HG02973 (cell line): Measurements from ENCODE around the gene PRSS57.
"Not testable (repeated sequence)": the region's sequence is repeated elsewhere in the genome, so short reads cannot be mapped to it uniquely, and the experiment has no call there.

ENCODE experiments used
- ATAC-seq: cut with Tn5 transposase; IDR thresholded peaks from one replicate; pipeline ENCODE4 v1.9.1; 2021; ENCODE audit warnings: moderate library complexity; ENCODE audit not compliant: unreplicated experiment

The PRSS57 gene

GRCh38 chr19:695352-695949, at the start of gene PRSS57:
Gene PRSS57, minus strand, starts transcription at chr19:695452. Its CDS starts 22 bp downstream, at chr19:695430.
- no peak for ATAC-seq

- ATAC-seq, result no peak
These were observed 48.0 kb upstream of the PRSS57 start for GRCh38 chr19:743168-743687.

- no peak for ATAC-seq
These were observed 47.4 kb upstream of the PRSS57 start for GRCh38 chr19:742540-743075.

GRCh38 chr19:741506-742131, 46.4 kb upstream of the PRSS57 start:
- ATAC-seq, result no peak

GRCh38 chr19:740816-741505, 45.7 kb upstream of the PRSS57 start:
- not testable (repeated sequence) for ATAC-seq

- no peak for ATAC-seq
These were observed 44.9 kb upstream of the PRSS57 start for GRCh38 chr19:739998-740715.

- no peak for ATAC-seq
These were observed 43.4 kb upstream of the PRSS57 start for GRCh38 chr19:738509-739128.

GRCh38 chr19:737591-738093, 42.4 kb upstream of the PRSS57 start:
- ATAC-seq, result no peak

GRCh38 chr19:736125-736524, 40.9 kb upstream of the PRSS57 start:
- no peak for ATAC-seq

- no peak for ATAC-seq
These were observed 39.5 kb upstream of the PRSS57 start for GRCh38 chr19:734716-735115.

GRCh38 chr19:732148-733069, 37.2 kb upstream of the PRSS57 start:
- ATAC-seq, result no peak

- no peak for ATAC-seq
These were observed 35.7 kb upstream of the PRSS57 start for GRCh38 chr19:731000-731399.

- ATAC-seq, result no peak
These were observed 34.9 kb upstream of the PRSS57 start for GRCh38 chr19:729965-730668.

- not testable (repeated sequence) for ATAC-seq
These were observed 34.3 kb upstream of the PRSS57 start for GRCh38 chr19:729564-729963.

- ATAC-seq, result no peak
These were observed 32.8 kb upstream of the PRSS57 start for GRCh38 chr19:728011-728410.

GRCh38 chr19:726993-727956, 32.0 kb upstream of the PRSS57 start:
- ATAC-seq, result no peak

GRCh38 chr19:725461-726089, 30.3 kb upstream of the PRSS57 start:
- ATAC-seq, result no peak
